Measurements from ENCODE around the gene GMDS. TPM values are rescaled to one million over a fixed set of nuclear protein-coding genes. Genes with fewer than 3 reads are reported as not detected.
A peak's percentile ranks its signal among the peaks of the same experiment; 100 is the strongest.

Gene GMDS
- total RNA-seq, 2 experiments from 2014 or later, result 29.2 to 34.3 TPM

- Mint-ChIP-seq H3K4me3 (no peak overlapping the region), H3K27me3 (no peaks in the 10 kb centered on the region), H3K27ac (no peak overlapping the region), H3K36me3 (peaks cover 3% of the 10 kb centered on the region), H3K9me3 (no peaks in the 10 kb centered on the region), H3K4me1 (no peaks in the 10 kb centered on the region)
- ATAC-seq (ENCODE audit: low read depth) (no peak), DNase-seq (no peak)
- POLR2A ChIA-PET, result no interaction called here
Observed at GRCh38 chr6:1711136-1711535, 534.3 kb downstream of the GMDS start.

DNA sequence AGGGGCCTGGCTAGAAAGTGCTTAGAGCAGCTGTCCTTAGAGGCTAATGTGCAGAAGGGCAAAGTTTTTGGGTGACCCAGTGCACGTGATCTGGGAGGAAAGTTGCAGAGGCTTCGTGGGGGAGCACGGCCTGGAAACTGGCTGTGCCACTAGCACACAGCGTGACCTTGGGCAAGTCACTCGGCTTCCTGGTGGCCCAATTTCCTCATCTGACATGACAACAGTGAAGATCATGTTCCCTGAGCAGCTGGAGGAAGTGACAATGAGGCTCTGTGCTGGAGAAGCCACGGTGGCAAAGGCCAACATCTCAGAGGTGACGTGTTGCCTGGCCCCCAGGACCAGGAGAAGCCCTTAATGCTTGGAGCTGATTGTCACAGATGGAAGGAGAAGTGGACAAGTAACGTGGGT lies 536.2 kb downstream of the GMDS start:
- Mint-ChIP-seq H3K27me3 (no peaks in the 10 kb centered on the region), H3K9me3 (no peaks in the 10 kb centered on the region), H3K4me1 (no peaks in the 10 kb centered on the region), H3K36me3 (no peaks in the 10 kb centered on the region), H3K27ac (no peak overlapping the region), H3K4me3 (no peak overlapping the region)
- DNase-seq (no peak), ATAC-seq (ENCODE audit: low read depth) (no peak)
- POLR2A ChIA-PET, result no interaction called here

GRCh38 chr6:1708820-1709219 lies 536.6 kb downstream of the GMDS start:
- Mint-ChIP-seq H3K36me3 (no peaks in the 10 kb centered on the region), H3K27me3 (no peaks in the 10 kb centered on the region), H3K9me3 (no peaks in the 10 kb centered on the region), H3K27ac (no peak overlapping the region), H3K4me3 (no peak overlapping the region), H3K4me1 (no peaks in the 10 kb centered on the region)
- no peak for DNase-seq
- ATAC-seq (ENCODE audit: low read depth), result no peak
- POLR2A ChIA-PET, result no interaction called here

GRCh38 chr6:1708122-1708521 lies 537.3 kb downstream of the GMDS start:
- H3K27me3 Mint-ChIP-seq, result no peaks in the 10 kb centered on the region
- no peaks in the 10 kb centered on the region for H3K9me3 Mint-ChIP-seq
- H3K4me1 Mint-ChIP-seq, result no peaks in the 10 kb centered on the region
- DNase-seq (no peak), ATAC-seq (ENCODE audit: low read depth) (no peak)
- H3K36me3 Mint-ChIP-seq, result no peaks in the 10 kb centered on the region
- POLR2A ChIA-PET, result no interaction called here
- H3K4me3 Mint-ChIP-seq, result no peak overlapping the region
- H3K27ac Mint-ChIP-seq, result no peak overlapping the region

GRCh38 chr6:1705630-1706029 lies 539.8 kb downstream of the GMDS start:
- Mint-ChIP-seq H3K9me3 (no peaks in the 10 kb centered on the region), H3K4me3 (no peak overlapping the region), H3K27ac (no peak overlapping the region), H3K27me3 (no peaks in the 10 kb centered on the region), H3K36me3 (no peaks in the 10 kb centered on the region), H3K4me1 (no peaks in the 10 kb centered on the region)
- ATAC-seq (ENCODE audit: low read depth), result no peak
- POLR2A ChIA-PET, result no interaction called here
- no peak for DNase-seq

- Mint-ChIP-seq H3K27me3 (no peaks in the 10 kb centered on the region), H3K4me3 (no peak overlapping the region), H3K9me3 (no peaks in the 10 kb centered on the region), H3K4me1 (no peaks in the 10 kb centered on the region), H3K27ac (no peak overlapping the region), H3K36me3 (no peaks in the 10 kb centered on the region)
- no peak for ATAC-seq (ENCODE audit: low read depth)
- POLR2A ChIA-PET, result no interaction called here
- DNase-seq, result no peak
Observed at GRCh38 chr6:1705183-1705582, 540.2 kb downstream of the GMDS start.

DNA sequence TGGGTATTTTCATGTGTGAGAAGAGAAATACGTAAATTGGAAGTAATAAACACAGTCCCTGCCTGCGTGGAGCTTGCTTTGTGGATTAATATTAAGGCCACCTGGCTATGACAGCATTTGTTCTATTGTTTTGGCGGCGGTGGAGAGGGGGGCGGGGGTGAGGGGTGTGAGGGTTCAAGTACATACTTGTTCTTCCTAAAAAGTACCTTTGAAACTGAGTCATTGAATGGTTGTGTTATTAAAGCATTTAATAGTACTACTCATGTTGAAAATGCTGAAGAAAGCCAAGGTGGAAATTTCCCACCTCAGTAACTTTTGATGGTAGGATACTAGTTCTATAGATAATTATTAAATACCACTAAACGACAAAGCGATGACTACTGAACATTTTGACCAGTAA lies 540.7 kb downstream of the GMDS start:
- no peak for ATAC-seq (ENCODE audit: low read depth)
- H3K27ac Mint-ChIP-seq, result no peak overlapping the region
- H3K4me1 Mint-ChIP-seq, result no peaks in the 10 kb centered on the region
- no peaks in the 10 kb centered on the region for H3K36me3 Mint-ChIP-seq
- H3K27me3 Mint-ChIP-seq, result no peaks in the 10 kb centered on the region
- no peak overlapping the region for H3K4me3 Mint-ChIP-seq
- DNase-seq, result no peak
- POLR2A ChIA-PET, result no interaction called here
- H3K9me3 Mint-ChIP-seq, result no peaks in the 10 kb centered on the region

DNA sequence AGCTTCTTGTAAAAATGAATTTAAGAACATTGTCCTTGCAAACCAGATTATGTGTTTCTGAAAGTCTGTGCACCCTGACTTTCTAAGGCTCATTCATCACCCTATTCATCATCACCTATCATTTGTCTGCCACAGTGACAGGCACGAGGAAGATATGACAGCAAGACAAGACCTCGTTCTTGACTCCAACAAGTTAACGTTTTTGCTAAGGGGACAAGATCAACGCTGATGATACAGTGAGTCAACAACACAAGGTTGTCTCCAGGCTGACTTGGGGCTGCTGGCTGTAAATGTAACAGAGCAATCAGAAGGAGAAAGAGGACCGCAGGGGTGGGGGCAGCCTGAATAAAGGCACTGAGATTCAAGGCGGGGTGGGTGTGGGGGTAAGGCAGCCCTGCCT lies 541.5 kb downstream of the GMDS start:
- no peak overlapping the region for H3K4me3 Mint-ChIP-seq
- DNase-seq (no peak), ATAC-seq (ENCODE audit: low read depth) (no peak)
- H3K27me3 Mint-ChIP-seq, result no peaks in the 10 kb centered on the region
- no peaks in the 10 kb centered on the region for H3K36me3 Mint-ChIP-seq
- H3K27ac Mint-ChIP-seq, result no peak overlapping the region
- H3K9me3 Mint-ChIP-seq, result no peaks in the 10 kb centered on the region
- POLR2A ChIA-PET, result no interaction called here
- H3K4me1 Mint-ChIP-seq, result no peaks in the 10 kb centered on the region

DNA sequence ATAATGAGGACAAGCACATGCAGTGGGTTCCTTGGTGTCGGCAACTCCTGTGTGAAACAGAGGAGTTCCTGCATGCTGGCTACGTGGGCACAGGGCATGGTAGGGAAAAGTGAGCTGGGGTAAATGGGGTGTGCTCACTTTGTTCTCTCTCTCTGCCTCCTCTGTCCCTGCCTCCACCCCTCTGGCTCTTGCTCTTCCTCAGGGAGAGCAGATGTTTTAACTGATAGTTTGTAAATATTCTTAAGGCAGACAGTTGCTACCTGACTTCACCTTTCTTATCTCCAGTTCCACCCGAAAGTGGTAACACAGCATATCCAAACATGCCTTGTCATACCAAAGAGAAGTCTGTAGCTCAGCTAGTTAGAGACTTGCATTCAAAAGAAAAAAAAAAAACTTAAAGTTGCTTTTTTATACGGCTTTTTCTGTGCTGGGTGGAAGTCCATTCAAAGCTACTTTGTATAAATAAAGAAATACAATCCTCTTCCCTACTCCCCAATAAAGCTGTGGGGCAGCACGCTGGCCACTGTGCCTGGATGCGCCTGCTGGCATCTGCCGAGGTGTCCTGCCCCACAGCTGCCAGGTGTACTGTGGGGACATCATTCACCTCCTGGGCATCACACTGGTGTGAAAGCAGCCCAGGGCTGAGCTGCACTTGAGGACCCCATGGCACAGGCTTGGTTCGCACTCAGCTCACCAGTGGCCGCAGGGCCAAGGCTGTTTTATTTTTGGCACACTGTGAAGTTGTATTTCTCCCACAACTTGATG lies 542.1 kb downstream of the GMDS start:
- Mint-ChIP-seq H3K4me1 (no peaks in the 10 kb centered on the region), H3K27me3 (no peaks in the 10 kb centered on the region)
- POLR2A ChIA-PET, result no interaction called here

GRCh38 chr6:1702580-1703051 lies 542.8 kb downstream of the GMDS start:
- ATAC-seq (ENCODE audit: low read depth) (no peak), DNase-seq (no peak)
- H3K27ac Mint-ChIP-seq, result no peak overlapping the region
- no peaks in the 10 kb centered on the region for H3K27me3 Mint-ChIP-seq
- no peaks in the 10 kb centered on the region for H3K4me1 Mint-ChIP-seq
- no peaks in the 10 kb centered on the region for H3K36me3 Mint-ChIP-seq
- H3K9me3 Mint-ChIP-seq, result no peaks in the 10 kb centered on the region
- H3K4me3 Mint-ChIP-seq, result no peak overlapping the region
- POLR2A ChIA-PET, result no interaction called here

More for the DNA sequence above, 542.1 kb downstream of the GMDS start:
- ATAC-seq (ENCODE audit: low read depth) (no peak), DNase-seq (no peak)
- H3K27ac Mint-ChIP-seq, result no peak overlapping the region
- H3K4me3 Mint-ChIP-seq, result no peak overlapping the region
- no peaks in the 10 kb centered on the region for H3K9me3 Mint-ChIP-seq
- H3K36me3 Mint-ChIP-seq, result no peaks in the 10 kb centered on the region

DNA sequence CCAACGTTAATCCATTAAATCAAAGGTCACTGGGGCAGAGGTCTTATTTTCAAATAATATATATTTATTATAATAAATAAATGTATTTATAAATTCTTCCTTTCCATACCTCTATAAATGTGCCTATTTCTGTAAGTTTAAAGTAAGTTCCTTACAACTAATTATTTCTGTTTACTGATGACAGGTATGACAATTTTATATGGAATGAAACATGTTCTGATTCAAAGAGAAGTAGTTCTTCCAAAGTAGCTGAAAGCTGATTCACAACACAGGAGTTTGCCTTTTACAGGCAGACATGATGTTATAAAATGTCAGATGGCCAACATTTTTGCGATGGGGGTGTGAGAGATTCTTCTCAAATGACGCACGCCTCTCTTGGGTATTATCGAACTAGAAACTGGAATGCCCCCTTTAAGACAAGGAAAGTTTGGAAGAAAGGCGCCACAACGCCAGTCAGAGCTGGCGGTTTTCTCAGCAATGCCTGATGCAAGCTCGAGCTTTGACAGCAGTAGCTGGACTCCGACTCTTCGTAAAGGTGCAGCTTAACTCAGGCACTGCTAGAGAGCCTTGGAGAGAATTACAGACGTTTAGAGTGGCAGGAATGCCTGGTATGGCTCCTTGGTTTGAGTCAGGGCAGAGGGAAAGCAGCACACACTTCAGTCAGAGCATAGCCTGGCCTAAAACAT lies 543.6 kb downstream of the GMDS start:
- no peaks in the 10 kb centered on the region for H3K9me3 Mint-ChIP-seq
- POLR2A ChIA-PET, result no interaction called here
- H3K4me3 Mint-ChIP-seq, result no peak overlapping the region
- no peak overlapping the region for H3K27ac Mint-ChIP-seq
- no peaks in the 10 kb centered on the region for H3K4me1 Mint-ChIP-seq
- DNase-seq, result no peak
- no peaks in the 10 kb centered on the region for H3K27me3 Mint-ChIP-seq
- no peaks in the 10 kb centered on the region for H3K36me3 Mint-ChIP-seq
- ATAC-seq (ENCODE audit: low read depth), result no peak

DNA sequence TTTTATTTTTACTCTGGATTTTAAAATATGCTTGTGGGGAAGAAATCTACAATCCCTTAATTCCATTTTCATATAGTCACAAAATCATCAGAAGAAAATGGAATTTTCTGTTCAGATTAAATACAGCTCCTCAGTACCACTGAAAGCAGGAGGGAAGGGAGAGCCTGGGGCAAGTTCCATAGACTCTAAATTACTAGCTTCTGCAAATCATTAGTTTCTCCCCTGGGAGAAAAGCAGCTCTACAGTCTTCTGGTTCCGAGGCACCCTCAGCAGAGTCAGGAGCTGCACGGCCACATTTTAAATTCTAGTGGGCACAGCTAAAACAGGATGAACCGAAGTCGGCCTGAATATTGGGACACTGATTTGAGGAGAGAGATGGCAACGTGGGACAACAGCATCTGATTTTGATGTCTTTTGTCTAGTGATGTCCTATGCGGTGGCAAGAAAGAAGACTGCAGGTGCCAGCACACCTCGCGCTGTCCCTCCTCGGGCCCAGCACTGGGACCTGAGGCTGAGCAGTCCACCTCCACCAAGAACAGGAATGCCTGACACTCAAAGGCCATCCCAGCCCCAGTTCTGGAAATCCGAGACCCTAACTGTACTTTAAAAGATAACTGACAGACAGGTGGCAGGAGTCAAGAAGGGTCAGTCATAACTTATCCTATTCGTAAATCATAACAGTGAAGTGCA lies 545.0 kb downstream of the GMDS start:
- POLR2A ChIA-PET, result no interaction called here
- Mint-ChIP-seq H3K27ac (no peak overlapping the region), H3K4me3 (no peak overlapping the region), H3K9me3 (no peaks in the 10 kb centered on the region), H3K36me3 (no peaks in the 10 kb centered on the region), H3K27me3 (no peaks in the 10 kb centered on the region), H3K4me1 (no peaks in the 10 kb centered on the region)
- DNase-seq (no peak), ATAC-seq (ENCODE audit: low read depth) (no peak)

GRCh38 chr6:1698527-1698926 lies 546.9 kb downstream of the GMDS start:
- POLR2A ChIA-PET, result no interaction called here
- H3K4me1 Mint-ChIP-seq, result no peaks in the 10 kb centered on the region
- H3K4me3 Mint-ChIP-seq, result no peak overlapping the region
- DNase-seq, result no peak
- no peak for ATAC-seq (ENCODE audit: low read depth)
- no peaks in the 10 kb centered on the region for H3K27me3 Mint-ChIP-seq
- H3K36me3 Mint-ChIP-seq, result no peaks in the 10 kb centered on the region
- H3K9me3 Mint-ChIP-seq, result no peaks in the 10 kb centered on the region
- H3K27ac Mint-ChIP-seq, result peak overlapping the region; percentile 27

All from activated naive CD8-positive, alpha-beta T cell treated with anti-CD3 and anti-CD28 coated beads, Interleukin-2, amount 10 ng/mL, durations not matched to agents 7 days and 5 days (primary cell).